T1000 (cell line): ENCODE results near the gene MFRP.
"Not testable (repeated sequence)": the region's sequence is repeated elsewhere in the genome, so short reads cannot be mapped to it uniquely, and the experiment has no call there.

Experiments used
- DNase-seq: peaks from one replicate; lab custom pipeline; 2025; ENCODE audit warnings: mixed read lengths; lab: John Stamatoyannopoulos, UW

Gene MFRP

DNA sequence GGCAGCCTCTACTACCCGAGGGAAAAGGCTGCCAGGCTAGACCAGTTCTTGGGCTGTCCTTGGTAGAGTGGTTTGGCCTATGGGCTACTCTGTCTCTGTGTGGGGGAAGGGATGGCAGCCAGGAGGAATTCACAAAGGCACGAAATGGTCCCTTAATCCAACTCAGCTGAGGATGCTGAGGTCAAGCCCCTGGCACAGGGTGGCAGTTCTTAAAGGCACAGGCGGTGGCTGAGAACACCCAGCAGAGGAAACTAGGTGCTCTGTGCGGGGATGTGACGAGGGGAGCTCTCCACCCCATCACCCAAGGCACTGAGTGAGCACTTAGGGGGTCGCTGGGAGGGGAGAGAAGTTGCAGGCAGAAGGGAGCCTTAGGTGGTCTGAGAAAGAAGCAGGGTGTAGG, at the start of gene MFRP:
MFRP (minus strand) TSS at position 101 of the 400 bp plus-strand sequence. CDS start 192 bp downstream, outside the sequence.
- DNase-seq = no peak

DNA sequence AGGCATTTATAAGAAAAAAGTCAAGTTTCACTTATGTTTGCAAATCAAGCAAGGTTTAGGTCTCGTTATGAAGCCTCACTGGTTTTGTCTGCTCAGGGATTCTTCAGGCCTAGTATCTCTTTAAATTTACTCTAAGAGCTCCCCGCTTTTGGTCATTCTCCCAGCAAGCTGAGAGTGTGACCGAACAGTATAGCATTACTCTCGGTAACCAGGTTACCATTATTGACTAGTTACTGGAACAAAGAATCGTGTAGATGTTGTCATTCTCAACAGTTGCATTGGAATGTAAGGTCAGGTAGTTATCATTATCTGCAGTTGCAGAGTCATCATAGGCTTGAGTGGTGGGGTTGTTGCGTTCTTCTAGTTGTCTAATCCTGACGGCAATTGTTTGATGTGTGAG, 44.8 kb upstream of the MFRP start:
- DNase-seq = no peak

DNA sequence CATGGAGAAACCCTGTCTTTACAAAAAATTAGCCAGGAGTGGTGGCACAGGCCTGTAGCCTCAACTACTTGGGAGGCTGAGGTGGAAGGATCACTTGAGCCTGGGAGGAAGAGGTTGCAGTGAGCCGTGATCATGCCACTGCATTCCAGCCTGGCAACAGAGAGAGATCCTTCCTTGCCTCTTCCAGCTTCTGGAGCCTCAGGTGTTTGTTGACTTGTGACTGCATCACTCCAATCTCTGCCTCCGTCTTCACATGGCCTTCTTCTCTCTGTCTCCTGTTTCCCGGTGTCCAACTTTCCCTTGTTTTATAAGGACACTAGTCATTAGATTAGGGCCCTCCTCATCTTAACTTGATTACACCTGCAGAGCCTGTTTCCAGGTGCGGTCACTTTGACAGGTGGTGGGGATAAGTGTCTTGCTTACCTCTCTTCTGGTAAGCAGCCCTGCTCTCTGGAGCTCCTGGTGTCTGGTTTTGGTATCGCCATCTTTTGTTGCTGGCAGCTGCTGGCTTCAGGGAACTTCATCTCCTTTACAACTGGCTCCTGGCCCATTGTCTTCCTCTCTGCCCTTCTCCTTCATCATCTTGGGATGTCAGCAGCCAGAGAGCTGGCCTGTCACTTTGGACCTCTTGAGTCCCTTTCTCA, 43.2 kb upstream of the MFRP start:
- DNase-seq = no peak

DNA sequence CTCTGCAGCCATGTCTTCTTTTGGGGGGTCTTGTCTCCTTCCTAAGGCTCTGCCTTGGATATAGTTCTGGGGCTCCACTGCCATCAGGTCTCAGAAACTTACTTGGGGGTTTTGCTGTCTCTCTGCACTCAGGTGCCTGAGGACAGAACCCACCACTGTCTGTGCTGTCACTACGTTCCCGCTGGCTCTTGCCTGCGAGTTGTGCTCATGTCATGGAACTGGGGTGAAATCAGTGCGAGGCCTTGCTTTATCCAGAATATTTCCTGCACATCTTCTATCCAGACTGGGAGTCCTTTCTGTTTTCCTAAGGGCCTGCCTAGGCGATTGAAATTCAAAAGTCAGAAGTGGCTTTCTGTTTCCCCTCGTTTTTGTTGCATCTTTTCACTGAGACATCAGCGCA, 41.6 kb upstream of the MFRP start:
- DNase-seq = no peak

DNA sequence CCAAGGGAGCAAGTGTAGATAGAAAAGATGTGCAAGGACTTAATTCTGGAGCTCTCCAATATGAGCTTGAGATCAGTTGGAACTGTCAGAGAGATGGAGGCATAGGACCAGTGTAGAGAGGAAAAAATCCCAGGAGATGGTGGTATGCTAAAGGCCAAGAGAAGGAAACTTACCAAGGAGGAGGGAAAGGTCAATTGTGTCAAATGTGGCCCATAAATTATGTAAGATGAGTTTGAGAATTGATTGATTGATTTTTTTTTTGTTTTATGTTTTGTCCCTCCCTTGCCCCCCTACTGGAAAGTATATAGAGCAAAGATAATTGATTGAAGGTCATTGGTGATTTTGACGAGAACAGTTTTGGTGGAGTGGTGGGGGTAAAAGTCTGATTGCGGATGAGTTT, 37.8 kb upstream of the MFRP start:
- no peak for DNase-seq

DNA sequence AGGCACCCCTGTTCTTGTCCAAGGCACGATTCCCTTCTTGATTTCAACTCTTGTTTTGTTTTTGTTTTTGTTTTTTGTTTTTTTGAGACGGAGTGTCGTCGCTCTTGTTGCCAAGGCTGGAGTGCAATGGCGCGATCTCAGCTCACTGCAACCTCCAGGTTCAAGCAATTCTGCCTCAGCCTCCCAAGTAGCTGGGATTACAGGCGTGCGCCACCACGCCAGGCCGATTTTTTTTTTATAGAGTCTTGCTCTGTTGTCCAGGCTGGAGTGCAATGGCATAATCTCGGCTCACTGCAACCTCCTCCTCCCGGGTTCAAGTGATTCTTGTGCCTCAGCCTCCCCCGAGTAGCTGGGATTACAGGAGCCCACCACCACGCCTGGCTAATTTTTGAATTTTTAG, 36.0 kb upstream of the MFRP start:
- DNase-seq = not testable (repeated sequence)

DNA sequence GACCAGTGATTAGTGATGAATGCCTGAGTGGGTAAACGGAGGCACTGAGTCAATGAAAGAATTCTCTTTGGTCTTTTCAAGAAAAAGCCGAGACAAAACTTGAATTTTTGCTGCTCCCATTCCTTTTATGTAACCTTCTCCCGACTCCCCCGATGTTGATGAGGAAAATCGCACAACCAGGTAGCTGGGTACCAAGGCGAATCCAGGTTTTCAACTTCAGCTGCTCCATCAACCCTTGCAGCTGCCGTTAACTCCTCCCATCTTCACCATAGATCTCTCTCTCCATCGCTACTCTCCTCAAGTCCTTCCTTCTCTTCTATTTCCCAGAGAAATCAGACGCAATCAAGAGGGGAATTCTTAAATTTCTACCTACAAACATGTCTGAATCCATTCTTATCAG, 35.6 kb upstream of the MFRP start:
- DNase-seq = no peak

DNA sequence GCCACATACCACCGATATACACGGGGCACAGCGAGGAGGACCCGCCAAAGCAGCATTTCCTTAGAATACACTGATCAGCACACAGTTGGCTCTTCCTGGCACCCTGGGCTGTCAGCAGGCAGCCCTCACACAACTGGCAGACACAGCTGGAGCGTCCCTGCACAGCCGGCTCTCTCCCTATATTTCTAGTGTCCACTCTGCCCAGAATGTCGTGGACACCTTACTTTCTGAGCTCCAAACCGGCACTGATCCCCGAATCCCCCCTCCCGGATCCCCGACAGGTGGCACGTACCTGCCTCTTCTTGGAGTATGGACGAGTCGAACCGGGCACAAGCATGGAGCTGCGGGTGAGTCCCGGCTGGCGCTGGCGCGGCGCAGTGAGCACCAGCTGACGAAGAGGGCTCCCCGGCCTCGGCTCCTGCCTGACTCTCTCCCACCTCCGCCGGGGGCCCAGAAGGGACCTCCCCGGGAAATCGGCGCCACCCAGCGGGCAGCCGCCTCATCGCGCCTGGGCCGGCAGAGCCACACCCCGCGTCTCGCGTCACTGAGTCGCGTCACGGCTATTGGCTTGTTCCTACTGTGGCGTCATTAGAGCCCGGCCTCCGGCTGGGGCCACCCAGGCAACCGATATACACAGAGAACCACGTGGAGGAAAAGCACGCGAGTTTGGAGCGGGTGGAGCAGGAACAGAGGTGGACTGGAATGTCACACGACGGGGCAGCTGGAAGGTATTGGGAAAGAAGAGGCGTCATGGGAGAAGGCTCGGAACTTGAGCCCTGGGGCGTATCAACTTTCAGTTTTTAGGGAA, 34.9 kb upstream of the MFRP start, which contains the start of gene USP2:
USP2 (minus strand) TSS at position 510 of the 808 bp plus-strand sequence. CDS start 8,210 bp downstream, outside the sequence.
- DNase-seq = peak; percentile 95

DNA sequence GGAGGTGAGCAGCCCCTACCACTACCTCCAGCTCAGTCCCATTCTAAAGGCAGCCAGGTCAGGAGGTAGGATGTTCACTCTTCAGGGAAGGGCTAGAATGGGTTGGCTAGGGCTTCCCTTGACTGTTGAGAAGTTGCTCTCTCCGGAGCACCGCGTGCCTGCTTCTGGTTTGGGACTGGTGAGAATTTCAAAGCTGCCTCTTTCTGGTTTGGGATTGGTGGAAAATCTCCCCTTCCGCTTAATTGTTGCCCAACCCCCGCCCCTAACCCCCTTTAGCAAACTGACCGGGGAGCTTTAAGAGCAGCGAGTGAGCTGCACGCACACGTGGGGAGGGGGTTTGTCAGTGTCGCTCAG, 34.3 kb upstream of the MFRP start:
- DNase-seq = no peak

DNA sequence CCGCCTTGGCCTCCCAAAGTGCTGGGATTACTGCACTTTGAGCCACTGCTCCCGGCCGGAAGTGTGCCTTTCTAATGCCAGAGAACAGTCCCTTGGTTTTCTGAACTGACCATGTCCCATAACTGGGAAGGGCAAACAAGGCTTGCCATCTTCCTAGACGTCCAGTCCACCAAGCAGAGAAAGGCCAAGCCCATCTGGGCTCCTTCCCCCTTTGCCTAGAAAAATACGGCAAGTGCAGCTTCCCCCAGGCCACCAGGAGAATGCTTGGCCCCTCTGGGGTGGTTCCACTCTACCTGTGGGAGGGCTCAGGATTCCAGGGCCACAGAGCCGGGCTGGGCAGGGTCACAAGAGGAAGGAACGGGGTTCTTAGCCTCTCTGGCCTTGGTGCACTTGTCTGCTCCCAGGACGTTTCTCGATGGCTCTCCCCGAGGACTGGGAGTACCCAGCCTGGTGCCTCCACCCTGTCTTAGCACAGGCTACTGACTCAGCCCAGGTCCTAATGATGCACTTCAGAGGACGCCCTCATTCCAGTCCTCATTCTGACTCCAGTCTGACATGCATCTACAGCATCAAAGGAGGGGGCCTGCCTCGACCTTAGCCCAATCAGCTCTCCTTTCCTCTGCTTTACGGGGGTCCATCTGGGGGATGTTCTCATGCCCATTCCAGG, 33.8 kb upstream of the MFRP start:
- no peak for DNase-seq

DNA sequence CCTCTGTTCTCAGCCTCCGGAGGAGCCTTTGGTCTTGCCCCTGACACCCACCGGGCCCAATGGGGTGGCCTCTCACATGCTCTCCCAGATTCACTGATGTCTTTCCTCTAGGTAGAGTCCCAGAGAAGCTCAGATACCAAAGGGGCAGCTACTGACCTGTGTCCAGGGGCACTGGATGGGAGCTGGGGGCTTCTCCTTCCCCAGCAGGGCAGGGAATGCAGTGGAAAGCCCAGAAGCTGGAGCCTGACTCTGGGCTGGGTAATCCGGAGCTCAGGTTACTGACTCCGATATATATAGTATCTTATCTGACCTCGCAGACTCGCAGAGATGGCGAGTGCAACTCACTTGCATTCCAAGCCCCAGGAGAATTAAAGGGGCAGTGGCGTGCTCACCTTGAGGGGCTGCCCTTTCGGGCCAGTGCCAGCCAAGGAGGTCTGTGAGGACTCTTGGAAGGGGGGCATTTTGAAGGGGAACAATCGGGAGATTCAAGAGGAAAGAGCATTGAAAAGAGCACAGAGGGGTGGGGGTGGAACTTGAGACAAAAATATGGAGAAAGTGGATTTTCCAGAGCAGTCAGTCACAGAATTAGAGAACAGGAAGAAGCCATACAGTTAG, 32.5 kb upstream of the MFRP start:
- no peak for DNase-seq

DNA sequence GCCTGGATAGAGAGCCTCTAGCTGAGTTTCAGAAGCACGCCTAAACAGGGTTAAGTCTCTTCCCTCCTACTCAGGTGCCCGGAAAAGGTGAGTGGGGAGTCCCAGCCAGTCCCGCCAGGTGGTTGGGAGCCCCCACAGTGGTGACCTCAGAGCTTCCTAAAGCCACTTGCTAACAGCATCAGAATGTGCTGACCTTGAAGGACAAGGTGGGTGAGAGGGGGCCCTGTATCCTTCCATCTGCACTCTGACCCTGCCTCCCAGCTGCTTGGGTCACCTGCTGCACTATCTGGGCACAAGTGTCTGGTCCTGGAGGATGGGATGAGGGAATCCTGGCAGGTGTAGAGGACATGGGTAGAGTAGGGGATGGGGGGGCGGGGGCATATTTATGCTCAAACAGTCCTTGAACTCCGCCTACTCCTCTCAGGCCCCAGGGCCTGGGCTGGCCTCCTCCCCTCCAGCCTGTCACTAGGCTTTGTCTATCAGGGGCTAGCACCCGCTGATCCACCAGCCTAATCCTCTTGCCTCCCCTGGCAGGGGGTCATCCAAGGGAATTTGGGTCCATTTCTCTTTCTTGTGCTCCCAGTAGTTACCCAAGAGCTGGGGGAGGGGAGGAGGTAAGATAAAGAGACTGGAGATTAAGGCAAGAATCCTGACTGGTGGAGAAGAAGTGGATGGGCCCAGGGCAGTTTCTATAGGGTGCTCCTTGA, 31.6 kb upstream of the MFRP start:
- no peak for DNase-seq

DNA sequence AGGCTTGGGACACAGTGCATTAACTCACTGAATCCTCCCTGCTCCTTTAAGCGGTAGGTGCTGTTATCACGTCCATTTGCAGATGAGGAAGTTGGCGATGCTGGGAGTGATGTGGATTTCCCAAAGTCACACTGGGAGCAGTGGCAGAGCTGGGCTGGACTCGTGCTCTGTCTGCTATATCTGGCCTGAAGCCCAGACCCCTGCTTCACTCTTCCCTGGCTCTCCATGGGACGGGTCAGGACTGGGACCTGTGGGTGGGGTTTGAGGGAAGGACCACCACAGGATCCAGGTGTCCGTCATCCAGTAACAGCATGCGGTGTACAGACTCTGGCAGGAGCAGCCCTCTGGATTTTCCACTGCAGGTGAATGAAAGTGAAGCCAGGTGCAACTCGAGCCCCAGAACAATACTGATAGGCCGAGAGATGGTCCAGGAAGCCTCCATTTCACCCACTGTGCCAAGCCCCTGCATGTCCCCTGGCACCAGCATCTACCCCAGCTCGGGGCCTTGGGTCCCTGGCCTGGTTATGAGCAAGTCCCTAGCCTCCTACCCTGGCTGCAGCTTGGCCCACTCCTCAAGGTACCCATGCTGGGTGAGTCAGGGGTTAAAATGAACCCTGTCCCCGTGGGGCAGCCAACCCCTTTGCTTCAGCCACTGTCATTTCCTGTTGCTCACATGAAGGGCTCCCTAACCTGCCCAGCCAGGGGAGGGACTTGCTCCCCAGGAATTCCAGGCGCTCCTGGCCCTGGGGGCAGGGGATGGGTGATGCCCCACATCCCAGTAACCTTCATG, 30.8 kb upstream of the MFRP start:
- DNase-seq = no peak

DNA sequence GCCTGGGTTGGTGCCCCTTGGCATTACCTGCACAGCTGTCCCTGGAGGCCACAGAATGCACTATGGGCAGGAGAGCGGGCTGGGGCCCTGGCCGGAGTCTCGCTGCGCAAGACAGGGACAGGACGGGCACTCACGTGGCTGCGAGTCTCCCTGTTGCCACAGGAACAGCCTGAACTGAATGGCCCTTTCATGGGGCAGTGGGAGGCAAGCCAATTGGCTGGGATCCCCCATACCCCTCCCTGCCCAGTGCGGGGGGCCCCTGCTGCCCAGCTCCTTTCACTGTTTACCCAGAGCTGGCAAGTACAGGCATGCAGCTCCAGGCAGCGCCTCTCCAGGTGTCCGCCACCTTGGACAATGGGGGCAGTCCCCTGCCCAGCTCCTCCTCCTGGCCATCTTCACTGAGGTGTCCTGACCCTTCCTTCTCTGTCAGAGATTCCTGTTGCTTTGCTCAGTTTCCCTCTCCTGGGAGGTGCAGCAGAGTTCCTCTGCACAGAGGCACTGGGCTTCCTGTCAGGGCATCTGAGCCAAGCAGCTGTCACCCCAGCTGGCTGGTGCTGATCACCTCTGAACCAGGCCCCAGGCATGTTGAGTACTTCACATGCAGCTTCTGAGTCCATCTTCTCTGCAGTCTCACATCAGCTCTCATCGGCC, 29.8 kb upstream of the MFRP start:
- DNase-seq = no peak

DNA sequence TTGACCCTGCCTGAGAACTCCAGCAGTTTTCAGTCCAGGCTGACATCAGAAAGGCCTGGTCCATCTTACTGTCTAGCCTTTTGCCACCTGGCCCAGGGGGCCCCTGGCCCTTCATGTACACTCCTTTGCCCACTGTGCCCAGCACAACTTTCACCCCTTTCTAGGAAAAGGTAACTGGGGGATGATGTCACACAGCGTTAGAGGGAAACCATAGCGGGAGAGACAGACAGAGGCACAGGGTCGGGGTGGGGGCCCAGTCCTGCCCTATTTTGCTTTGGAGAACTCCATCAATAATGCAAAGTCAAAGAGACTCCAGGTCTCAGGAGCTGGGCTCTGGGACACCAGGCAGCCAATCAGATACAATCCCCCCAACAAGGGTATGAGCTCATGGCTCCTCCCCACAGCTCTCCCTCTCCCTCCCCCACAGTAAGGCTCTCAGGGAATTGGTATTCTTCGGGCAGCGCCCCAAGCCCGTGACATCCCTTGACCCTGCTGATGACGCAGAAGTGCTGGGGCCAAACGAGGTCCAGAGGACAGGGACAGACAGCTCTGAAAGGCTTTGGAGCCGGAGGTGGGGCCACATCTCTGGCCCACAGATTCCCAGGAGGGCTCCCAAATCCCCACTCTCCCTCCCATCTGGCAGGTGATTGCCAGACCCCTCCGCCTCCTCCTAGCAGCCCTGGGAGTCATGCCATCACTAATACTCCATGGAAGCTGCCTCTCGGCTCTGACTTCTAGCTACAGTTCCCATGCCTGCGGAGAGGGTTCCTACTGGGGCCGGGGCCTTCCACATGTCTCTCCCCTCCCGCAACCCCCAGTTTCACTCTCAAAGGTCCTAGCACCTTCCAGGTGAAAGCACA, 29.1 kb upstream of the MFRP start:
- DNase-seq = no peak

DNA sequence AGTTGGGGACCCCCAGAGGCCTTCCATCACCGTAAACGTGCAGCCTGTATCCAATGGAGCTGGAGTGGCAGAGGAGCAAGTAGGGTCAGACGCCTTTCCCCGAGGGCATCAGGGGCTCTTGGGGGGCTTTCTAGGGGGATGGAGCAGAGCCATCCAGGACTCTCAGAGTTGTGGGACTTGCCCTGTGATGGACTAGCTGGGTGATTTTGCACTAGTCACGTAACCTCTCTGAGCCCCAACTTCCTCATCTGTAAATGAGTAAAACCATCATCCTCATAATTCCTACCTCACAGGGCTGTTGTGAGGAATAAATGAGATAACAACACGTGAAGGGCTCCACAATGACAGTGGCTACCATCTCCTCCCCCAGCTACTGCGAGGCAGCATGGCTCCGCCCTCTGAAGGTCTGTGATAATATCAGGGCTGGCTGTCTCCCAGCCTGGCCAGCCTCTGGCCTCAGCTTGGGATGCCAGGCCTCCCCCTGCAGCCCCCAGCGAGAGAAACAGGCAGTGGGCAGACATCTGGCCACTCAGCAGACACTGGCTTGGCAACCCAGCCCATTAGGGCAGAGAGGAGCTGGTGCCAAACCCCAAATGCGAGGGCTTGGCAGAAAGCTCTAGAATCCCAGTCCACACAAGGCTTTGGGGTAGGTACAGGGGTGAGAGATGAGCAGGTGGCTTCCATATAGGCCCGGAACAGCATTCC, 28.3 kb upstream of the MFRP start:
- DNase-seq = no peak

DNA sequence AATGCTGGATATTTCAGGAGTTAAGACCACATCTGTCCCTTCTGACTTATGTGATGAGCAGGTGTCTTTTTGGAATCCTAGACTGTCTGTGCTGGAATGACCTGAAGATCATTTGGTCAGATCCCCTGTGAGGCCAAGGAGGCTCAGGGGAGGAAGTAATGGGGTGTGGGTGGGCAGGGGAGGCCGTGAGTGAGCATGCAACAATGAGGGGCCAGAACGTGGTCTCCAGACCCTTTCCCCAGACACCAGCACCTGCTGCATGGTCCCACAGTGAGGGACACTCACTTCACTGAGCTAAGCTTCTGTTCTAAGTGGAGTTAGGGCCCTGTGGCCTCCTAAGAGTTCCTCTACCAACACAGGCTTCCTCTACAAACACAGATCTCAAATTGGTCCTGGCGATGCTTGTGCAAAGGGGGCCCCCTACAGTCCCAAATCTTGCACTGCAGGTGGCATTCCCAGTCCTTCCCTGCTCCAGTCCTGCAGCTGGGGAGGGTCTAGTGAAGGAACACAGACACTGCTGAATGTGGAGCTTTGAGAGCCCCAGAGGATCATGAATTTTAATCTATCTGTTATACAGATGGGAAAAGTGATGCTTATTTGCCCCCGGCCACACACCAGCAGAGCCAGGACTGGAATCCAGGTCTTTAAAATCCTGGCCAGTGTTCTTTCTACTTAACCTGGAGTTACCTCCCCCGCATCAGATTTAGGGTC, 27.6 kb upstream of the MFRP start:
- DNase-seq = peak; percentile 36
